ENCODE data around the gene DAZAP1.

The DAZAP1 gene

GRCh38 chr19:1366296-1366695, 41.1 kb upstream of the DAZAP1 start:
- Histone ChIP-seq H3K36me3 (ENCODE audit: control insufficient read depth, insufficient read depth, low read length) (peaks cover 11% of the 10 kb centered on the region), H3K9me3 (ENCODE audit: control insufficient read depth, low read length) (no peaks in the 10 kb centered on the region), H3K27ac (ENCODE audit: insufficient read depth, low read length, poor library complexity, severe bottlenecking) (no peak overlapping the region), H3K4me3 (ENCODE audit: insufficient read depth, low read depth, low read length, poor library complexity, severe bottlenecking) (no peak overlapping the region), H3K27me3 (replicated peaks; ENCODE audit: control insufficient read depth, insufficient read depth, low read length, poor library complexity, severe bottlenecking) (no peaks in the 10 kb centered on the region), H3K4me1 (ENCODE audit: control insufficient read depth, insufficient read depth, low read length, poor library complexity, severe bottlenecking) (peaks cover 7% of the 10 kb centered on the region)
- no peak for DNase-seq

DNA sequence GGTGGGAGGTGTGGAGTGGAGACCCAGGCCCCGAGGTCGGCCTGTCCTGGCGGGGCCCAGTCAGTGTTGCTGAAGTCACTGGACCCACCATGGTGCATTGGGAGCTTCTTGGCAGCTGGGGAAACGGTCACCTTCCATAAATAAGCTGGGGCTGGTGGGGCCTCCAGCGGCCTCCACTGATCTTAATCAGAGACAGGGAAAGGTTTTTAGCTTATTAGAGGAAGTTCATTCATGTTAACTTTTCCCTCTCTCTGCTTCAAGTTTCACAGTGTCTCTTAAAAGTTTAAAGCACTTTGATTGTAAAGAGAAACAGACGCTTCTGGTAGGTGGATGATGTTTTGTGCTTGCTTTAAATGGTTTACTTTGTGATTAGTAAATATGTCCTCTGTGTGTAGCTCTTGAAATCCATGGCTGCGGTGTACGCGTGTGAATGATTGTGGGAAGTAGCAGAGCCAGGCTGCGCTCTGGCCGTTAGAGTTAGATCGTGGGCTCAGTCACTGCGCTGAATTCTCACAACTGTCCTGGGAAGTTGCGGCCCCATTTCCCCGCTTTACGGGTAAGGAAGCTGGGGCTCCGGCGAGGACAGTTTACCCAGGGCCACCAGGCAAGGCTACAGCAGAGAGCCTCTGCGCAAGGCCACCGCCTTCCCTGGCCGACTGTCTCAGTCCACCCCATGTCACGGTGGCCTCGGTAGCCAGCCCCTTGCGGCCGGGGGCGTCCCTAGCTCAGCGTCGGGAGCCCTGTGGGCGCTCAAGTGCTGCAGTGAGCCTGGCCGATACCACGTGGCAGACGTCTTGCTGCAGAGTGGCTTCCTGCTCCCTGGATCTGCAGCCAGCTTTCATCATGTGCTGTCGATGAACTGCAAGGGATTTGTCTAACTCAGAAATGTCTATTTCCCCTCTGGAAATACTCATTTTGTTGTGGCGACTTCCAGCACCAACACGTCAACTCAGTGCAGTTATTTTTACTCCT, 40.2 kb upstream of the DAZAP1 start:
- Histone ChIP-seq H3K4me1 (ENCODE audit: control insufficient read depth, insufficient read depth, low read length, poor library complexity, severe bottlenecking) (peaks cover 7% of the 10 kb centered on the region), H3K4me3 (ENCODE audit: insufficient read depth, low read depth, low read length, poor library complexity, severe bottlenecking) (no peak overlapping the region), H3K27ac (ENCODE audit: insufficient read depth, low read length, poor library complexity, severe bottlenecking) (no peak overlapping the region), H3K9me3 (ENCODE audit: control insufficient read depth, low read length) (no peaks in the 10 kb centered on the region), H3K27me3 (replicated peaks; ENCODE audit: control insufficient read depth, insufficient read depth, low read length, poor library complexity, severe bottlenecking) (no peaks in the 10 kb centered on the region), H3K36me3 (ENCODE audit: control insufficient read depth, insufficient read depth, low read length) (peaks cover 14% of the 10 kb centered on the region)
- no peak for DNase-seq

DNA sequence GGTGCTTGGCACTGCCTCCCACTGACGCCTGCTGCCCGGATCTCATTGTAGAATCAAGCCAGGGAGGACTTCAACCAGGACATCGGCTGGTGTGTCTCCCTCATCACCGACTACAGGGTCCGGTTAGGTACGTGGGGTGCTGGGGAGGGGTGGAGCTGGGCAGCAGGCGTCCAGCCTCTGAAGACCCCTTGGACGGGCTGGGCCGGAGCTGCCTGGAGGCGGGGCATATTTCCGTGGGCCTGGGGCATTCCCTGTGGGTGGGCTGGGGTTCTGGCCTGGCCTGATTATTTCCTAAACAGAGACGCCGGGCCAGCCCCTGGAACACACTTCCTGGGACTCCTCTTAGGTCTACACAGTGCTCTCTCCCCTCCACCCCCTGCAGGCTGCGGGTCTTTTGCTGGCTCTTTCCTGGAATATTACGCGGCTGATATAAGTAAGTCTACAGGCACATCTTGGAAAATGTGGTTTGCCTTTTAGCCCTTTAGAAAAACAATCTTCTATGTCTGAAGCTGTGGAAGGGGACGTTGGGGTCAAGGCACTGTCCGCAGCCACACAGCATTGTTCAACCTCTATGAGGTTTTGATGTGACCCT, 38.1 kb upstream of the DAZAP1 start:
- no peaks in the 10 kb centered on the region for H3K27me3 ChIP-seq (replicated peaks; ENCODE audit: control insufficient read depth, insufficient read depth, low read length, poor library complexity, severe bottlenecking)
- H3K4me3 ChIP-seq (ENCODE audit: insufficient read depth, low read depth, low read length, poor library complexity, severe bottlenecking), result no peak overlapping the region
- DNase-seq, result no peak
- H3K36me3 ChIP-seq (ENCODE audit: control insufficient read depth, insufficient read depth, low read length), result peaks cover 14% of the 10 kb centered on the region
- no peaks in the 10 kb centered on the region for H3K4me1 ChIP-seq (ENCODE audit: control insufficient read depth, insufficient read depth, low read length, poor library complexity, severe bottlenecking)
- H3K9me3 ChIP-seq (ENCODE audit: control insufficient read depth, low read length), result no peaks in the 10 kb centered on the region
- no peak overlapping the region for H3K27ac ChIP-seq (ENCODE audit: insufficient read depth, low read length, poor library complexity, severe bottlenecking)

- no peaks in the 10 kb centered on the region for H3K27me3 ChIP-seq (replicated peaks; ENCODE audit: control insufficient read depth, insufficient read depth, low read length, poor library complexity, severe bottlenecking)
- H3K9me3 ChIP-seq (ENCODE audit: control insufficient read depth, low read length), result no peaks in the 10 kb centered on the region
- no peaks in the 10 kb centered on the region for H3K4me1 ChIP-seq (ENCODE audit: control insufficient read depth, insufficient read depth, low read length, poor library complexity, severe bottlenecking)
- H3K4me3 ChIP-seq (ENCODE audit: insufficient read depth, low read depth, low read length, poor library complexity, severe bottlenecking), result no peak overlapping the region
- DNase-seq, result no peak
- H3K27ac ChIP-seq (ENCODE audit: insufficient read depth, low read length, poor library complexity, severe bottlenecking), result no peak overlapping the region
- peaks cover 14% of the 10 kb centered on the region for H3K36me3 ChIP-seq (ENCODE audit: control insufficient read depth, insufficient read depth, low read length)
Measured at GRCh38 chr19:1370579-1371361, 36.6 kb upstream of the DAZAP1 start.

- Histone ChIP-seq H3K36me3 (ENCODE audit: control insufficient read depth, insufficient read depth, low read length) (peaks cover 11% of the 10 kb centered on the region), H3K27ac (ENCODE audit: insufficient read depth, low read length, poor library complexity, severe bottlenecking) (no peak overlapping the region), H3K9me3 (ENCODE audit: control insufficient read depth, low read length) (no peaks in the 10 kb centered on the region), H3K4me3 (ENCODE audit: insufficient read depth, low read depth, low read length, poor library complexity, severe bottlenecking) (no peak overlapping the region), H3K27me3 (replicated peaks; ENCODE audit: control insufficient read depth, insufficient read depth, low read length, poor library complexity, severe bottlenecking) (no peaks in the 10 kb centered on the region), H3K4me1 (ENCODE audit: control insufficient read depth, insufficient read depth, low read length, poor library complexity, severe bottlenecking) (no peaks in the 10 kb centered on the region)
- no peak for DNase-seq
Measured at GRCh38 chr19:1373042-1373533, 34.3 kb upstream of the DAZAP1 start.

- Histone ChIP-seq H3K4me3 (ENCODE audit: insufficient read depth, low read depth, low read length, poor library complexity, severe bottlenecking) (no peak overlapping the region), H3K9me3 (ENCODE audit: control insufficient read depth, low read length) (no peaks in the 10 kb centered on the region), H3K36me3 (ENCODE audit: control insufficient read depth, insufficient read depth, low read length) (peaks cover 11% of the 10 kb centered on the region), H3K27ac (ENCODE audit: insufficient read depth, low read length, poor library complexity, severe bottlenecking) (no peak overlapping the region), H3K27me3 (replicated peaks; ENCODE audit: control insufficient read depth, insufficient read depth, low read length, poor library complexity, severe bottlenecking) (no peaks in the 10 kb centered on the region), H3K4me1 (ENCODE audit: control insufficient read depth, insufficient read depth, low read length, poor library complexity, severe bottlenecking) (no peaks in the 10 kb centered on the region)
- no peak for DNase-seq
Measured at GRCh38 chr19:1373534-1374249, 33.7 kb upstream of the DAZAP1 start.

GRCh38 chr19:1374250-1374577, 33.2 kb upstream of the DAZAP1 start:
- Histone ChIP-seq H3K27ac (ENCODE audit: insufficient read depth, low read length, poor library complexity, severe bottlenecking) (no peak overlapping the region), H3K9me3 (ENCODE audit: control insufficient read depth, low read length) (no peaks in the 10 kb centered on the region), H3K27me3 (replicated peaks; ENCODE audit: control insufficient read depth, insufficient read depth, low read length, poor library complexity, severe bottlenecking) (no peaks in the 10 kb centered on the region), H3K4me3 (ENCODE audit: insufficient read depth, low read depth, low read length, poor library complexity, severe bottlenecking) (no peak overlapping the region), H3K36me3 (ENCODE audit: control insufficient read depth, insufficient read depth, low read length) (peaks cover 11% of the 10 kb centered on the region), H3K4me1 (ENCODE audit: control insufficient read depth, insufficient read depth, low read length, poor library complexity, severe bottlenecking) (no peaks in the 10 kb centered on the region)
- DNase-seq, result no peak

GRCh38 chr19:1376415-1376805, 31.0 kb upstream of the DAZAP1 start:
- Histone ChIP-seq H3K4me1 (ENCODE audit: control insufficient read depth, insufficient read depth, low read length, poor library complexity, severe bottlenecking) (no peaks in the 10 kb centered on the region), H3K9me3 (ENCODE audit: control insufficient read depth, low read length) (no peaks in the 10 kb centered on the region), H3K36me3 (ENCODE audit: control insufficient read depth, insufficient read depth, low read length) (peaks cover 1% of the 10 kb centered on the region), H3K4me3 (ENCODE audit: insufficient read depth, low read depth, low read length, poor library complexity, severe bottlenecking) (no peak overlapping the region), H3K27me3 (replicated peaks; ENCODE audit: control insufficient read depth, insufficient read depth, low read length, poor library complexity, severe bottlenecking) (no peaks in the 10 kb centered on the region), H3K27ac (ENCODE audit: insufficient read depth, low read length, poor library complexity, severe bottlenecking) (no peak overlapping the region)
- no peak for DNase-seq

DNA sequence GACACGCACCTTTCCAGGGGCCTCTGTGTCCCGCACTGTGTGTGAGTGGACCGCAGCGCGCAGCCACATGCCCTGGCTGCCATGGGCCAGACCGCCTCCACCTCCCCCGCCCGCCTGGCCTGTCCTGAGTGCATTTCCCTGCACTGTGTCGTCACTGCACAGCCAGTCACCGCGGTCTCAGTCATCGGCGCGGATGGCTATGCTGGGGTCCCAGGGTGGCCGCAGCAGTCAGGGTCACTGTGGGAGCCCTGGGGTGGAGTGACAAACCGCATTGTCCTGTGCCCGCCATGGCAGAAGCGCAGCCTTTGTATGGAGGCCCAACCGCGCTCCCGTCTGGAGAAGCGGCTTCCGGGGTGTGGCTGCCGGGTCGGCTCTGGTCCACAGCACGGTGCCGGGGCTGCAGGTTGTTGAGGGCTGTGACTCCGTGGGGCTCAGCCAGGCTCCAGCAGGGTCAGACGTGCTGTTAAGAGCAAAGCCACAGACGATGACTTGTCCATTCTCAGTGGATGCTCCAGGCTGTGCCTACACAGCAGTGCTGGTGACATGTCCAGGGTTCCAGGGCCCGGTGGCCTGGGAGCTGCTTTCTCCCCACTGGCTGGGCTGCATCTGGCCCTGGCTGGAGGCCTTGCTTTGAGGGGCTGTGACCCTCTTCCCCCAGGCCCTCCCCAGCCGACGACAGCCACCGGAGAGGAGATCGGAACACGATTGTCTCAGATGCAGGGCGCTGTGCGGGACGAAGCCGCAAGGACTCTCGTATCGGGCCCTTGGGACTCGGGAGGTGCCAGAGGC, 30.0 kb upstream of the DAZAP1 start:
- no peaks in the 10 kb centered on the region for H3K4me1 ChIP-seq (ENCODE audit: control insufficient read depth, insufficient read depth, low read length, poor library complexity, severe bottlenecking)

More for the DNA sequence above, 30.0 kb upstream of the DAZAP1 start:
- no peak for DNase-seq
- Histone ChIP-seq H3K27me3 (replicated peaks; ENCODE audit: control insufficient read depth, insufficient read depth, low read length, poor library complexity, severe bottlenecking) (no peaks in the 10 kb centered on the region), H3K4me3 (ENCODE audit: insufficient read depth, low read depth, low read length, poor library complexity, severe bottlenecking) (no peak overlapping the region), H3K36me3 (ENCODE audit: control insufficient read depth, insufficient read depth, low read length) (no peaks in the 10 kb centered on the region), H3K27ac (ENCODE audit: insufficient read depth, low read length, poor library complexity, severe bottlenecking) (no peak overlapping the region), H3K9me3 (ENCODE audit: control insufficient read depth, low read length) (no peaks in the 10 kb centered on the region)
